PFSK-1 (cell line): Measurements from ENCODE around the gene CAP1.

Experiments used
- POLR2AphosphoS5 ChIP-seq: IDR thresholded peaks from 2 replicates; pipeline ENCODE4 v1.6.1; 2012; ENCODE audit warnings: low read depth, mild to moderate bottlenecking, control low read depth, low read length, moderate library complexity
- REST ChIP-seq, 2 experiments: IDR thresholded peaks; 2 replicates each; pipeline versions ENCODE4 v1.6.1 to v1.8.0; 2011 to 2012; ENCODE audit warnings: low read depth in 2 of 2, low read length in 2 of 2, control low read depth in 1 of 2, inconsistent platforms in 1 of 2, mild to moderate bottlenecking in 1 of 2, moderate library complexity in 1 of 2; ENCODE audit not compliant: insufficient read depth in 1 of 2
- SIN3A ChIP-seq: IDR thresholded peaks from 2 replicates; pipeline ENCODE4 v1.6.1; 2012; ENCODE audit warnings: mild to moderate bottlenecking, low read length, moderate library complexity, borderline replicate concordance; ENCODE audit not compliant: insufficient read depth
- TAF1 ChIP-seq: IDR thresholded peaks from 2 replicates; pipeline ENCODE4 v1.6.1; 2012; ENCODE audit warnings: low read length, control low read depth, borderline replicate concordance; ENCODE audit not compliant: insufficient read depth

DNA sequence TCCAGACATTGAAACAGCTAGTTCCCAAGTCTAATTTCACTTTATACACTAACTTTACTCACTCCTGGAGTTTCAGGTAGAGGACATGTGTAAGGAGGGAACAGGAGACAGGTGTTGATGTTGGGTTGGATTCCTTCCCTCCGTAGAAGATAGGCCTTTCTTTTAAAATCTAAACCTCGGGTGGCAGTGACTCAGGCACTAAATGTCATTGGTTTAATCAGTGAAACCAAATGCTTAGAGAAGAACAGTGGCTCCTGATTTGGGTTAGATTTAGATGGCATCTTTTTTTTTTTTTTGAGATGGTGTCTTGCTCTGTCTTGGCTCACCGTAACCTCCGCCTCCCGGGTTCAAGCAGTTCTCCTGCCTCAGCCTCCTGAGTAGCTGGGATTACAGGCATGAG, 7.2 kb downstream of the CAP1 start:
- TF ChIP-seq TAF1 = no peak
- no peak for TF ChIP-seq POLR2AphosphoS5
- no peak for TF ChIP-seq REST (IDR thresholded peaks at IDR 0.05; ENCODE audit: insufficient read depth in 1 of 2, low read depth in 2 of 2, low read length in 2 of 2)
- TF ChIP-seq SIN3A = no peak
